ENCODE results near the gene FRMD8. TPM values are rescaled to one million over a fixed set of nuclear protein-coding genes. Genes with fewer than 3 reads are reported as not detected.

Gene FRMD8
- total and polyA plus RNA-seq, 8 donors = 15.0 to 28.9 (median 17.3) TPM

- H3K36me3 ChIP-seq = no peaks in the 10 kb centered on the region
- peaks cover 35 to 46% (median 45%) of the 10 kb centered on the region in 3 donors for H3K4me1 ChIP-seq
- intact Hi-C loops (cut with DNase I) = no loop called here
- no peaks in the 10 kb centered on the region for H3K9me3 ChIP-seq
- peak overlapping the region in 3 of 4 donors; percentile 10 to 45 (median 45) for H3K4me3 ChIP-seq
- ATAC-seq (no peak), DNase-seq (peak in 3 of 6 donors; percentile 53 to 78 (median 75)), FAIRE-seq (no peak)
- H3K27me3 ChIP-seq = no peaks in the 10 kb centered on the region
- WGBS, 2 donors = 36 to 48% methylated on average over 13 of the region's 13 CpGs
- no peak for TF ChIP-seq CTCF (IDR thresholded peaks at IDR 0.05)
- H3K27ac ChIP-seq = peak overlapping the region; percentile 98 to 99 (median 99)
Observed at GRCh38 chr11:65379698-65380459, 6.6 kb upstream of the FRMD8 start.

GRCh38 chr11:65380460-65381119 lies 5.8 kb upstream of the FRMD8 start:
- Histone ChIP-seq H3K27ac (peak overlapping the region; percentile 98 to 99 (median 99)), H3K4me1 (peaks cover 41 to 52% (median 51%) of the 10 kb centered on the region in 3 donors), H3K9me3 (no peaks in the 10 kb centered on the region), H3K36me3 (no peaks in the 10 kb centered on the region), H3K4me3 (peak overlapping the region in 3 of 4 donors; percentile 10 to 45 (median 45)), H3K27me3 (no peaks in the 10 kb centered on the region)
- intact Hi-C loops (cut with DNase I) = no loop called here
- WGBS, 2 donors = 28 to 32% methylated on average over 16 of the region's 16 CpGs
- ATAC-seq (peak; percentile 24 to 50 (median 36)), DNase-seq (peak in 5 of 6 donors; percentile 66 to 83 (median 78)), FAIRE-seq (no peak)
- no peak for TF ChIP-seq CTCF (IDR thresholded peaks at IDR 0.05)

GRCh38 chr11:65381716-65382032 lies 4.8 kb upstream of the FRMD8 start:
- no peaks in the 10 kb centered on the region for H3K27me3 ChIP-seq
- peaks cover 46 to 59% (median 57%) of the 10 kb centered on the region in 3 donors for H3K4me1 ChIP-seq
- H3K36me3 ChIP-seq = no peaks in the 10 kb centered on the region
- H3K4me3 ChIP-seq = peak overlapping the region; percentile 10 to 45 (median 30)
- H3K27ac ChIP-seq = peak overlapping the region; percentile 98 to 99 (median 99)
- no peak for ATAC-seq
- no peak for TF ChIP-seq CTCF (IDR thresholded peaks at IDR 0.05)
- WGBS, 2 donors = 1 to 3% methylated on average over 6 of the region's 6 CpGs
- intact Hi-C loops (cut with DNase I) = no loop called here
- FAIRE-seq = no peak
- H3K9me3 ChIP-seq = no peaks in the 10 kb centered on the region
- DNase-seq = no peak

- ATAC-seq (peak; percentile 74 to 85 (median 77)), FAIRE-seq (peak; percentile 9), DNase-seq (peak; percentile 98 to 99 (median 98))
- no peaks in the 10 kb centered on the region for H3K36me3 ChIP-seq
- intact Hi-C loops (cut with DNase I) = no loop called here
- no peaks in the 10 kb centered on the region for H3K9me3 ChIP-seq
- peak; percentile 54 to 64 (median 60) for TF ChIP-seq CTCF (IDR thresholded peaks at IDR 0.05)
- H3K4me3 ChIP-seq = peak within 1 kb of the TSS; percentile 10 to 45 (median 30)
- 1% methylated on average over 27 of the region's 27 CpGs for WGBS, 2 donors
- H3K4me1 ChIP-seq = peaks cover 46 to 60% (median 59%) of the 10 kb centered on the region in 3 donors
- peak within 1 kb of the TSS; percentile 98 to 99 (median 99) for H3K27ac ChIP-seq
- no peaks in the 10 kb centered on the region for H3K27me3 ChIP-seq
Observed at GRCh38 chr11:65382033-65382803, 4.2 kb upstream of the FRMD8 start, which contains the start of gene SLC25A45. TSS of gene SLC25A45 (minus strand) at chr11:65382646. CDS start at chr11:65381951, 695 bp downstream.

Data from pancreas (tissue), 10 donors.